HL-60 (cell line): ENCODE results near the gene XRCC4.

Experiments used
- DNase-seq, 2 experiments: peaks; one replicate each; pipeline ENCODE4 v3.0.0-alpha.2; 2010 to 2020; ENCODE audit warnings: low read depth in 1 of 2, low spot score in 1 of 2
- H3K27ac ChIP-seq: fragments of 250-450 bp; sonication (Bioruptor Pico); replicated peaks from 2 replicates; pipeline ENCODE4 v1.5.1; 2020; ENCODE audit warnings: mild to moderate bottlenecking, moderate library complexity
- H3K27me3 ChIP-seq: fragments of 250-450 bp; sonication (Bioruptor Pico); 2 replicates; pipeline ENCODE4 v1.5.1; 2021; ENCODE audit warnings: mild to moderate bottlenecking, moderate library complexity; ENCODE audit not compliant: insufficient read depth, poor library complexity, severe bottlenecking
- H3K4me3 ChIP-seq: replicated peaks from 2 replicates; pipeline ENCODE4 v1.5.1; 2011; ENCODE audit warnings: mild to moderate bottlenecking, control low read depth, low read length; ENCODE audit not compliant: insufficient read depth
- CTCF ChIP-seq: IDR thresholded peaks from one replicate; pipeline ENCODE4 v1.5.1; 2011; ENCODE audit warnings: low read length, control low read depth, inconsistent platforms; ENCODE audit not compliant: insufficient read depth
- GABPA ChIP-seq: IDR thresholded peaks from 2 replicates; pipeline ENCODE4 v1.6.1; 2012; ENCODE audit warnings: low read depth
- POLR2AphosphoS5 ChIP-seq: IDR thresholded peaks from 2 replicates; pipeline ENCODE4 v1.6.1; 2012; ENCODE audit warnings: low read depth
- REST ChIP-seq: IDR thresholded peaks from 2 replicates; pipeline ENCODE4 v1.6.1; 2012; ENCODE audit warnings: low read depth; ENCODE audit not compliant: insufficient replicate concordance
- SPI1 ChIP-seq: IDR thresholded peaks from 2 replicates; pipeline ENCODE4 v1.6.1; 2012; ENCODE audit warnings: low read depth, mild to moderate bottlenecking, borderline replicate concordance

The XRCC4 gene

DNA sequence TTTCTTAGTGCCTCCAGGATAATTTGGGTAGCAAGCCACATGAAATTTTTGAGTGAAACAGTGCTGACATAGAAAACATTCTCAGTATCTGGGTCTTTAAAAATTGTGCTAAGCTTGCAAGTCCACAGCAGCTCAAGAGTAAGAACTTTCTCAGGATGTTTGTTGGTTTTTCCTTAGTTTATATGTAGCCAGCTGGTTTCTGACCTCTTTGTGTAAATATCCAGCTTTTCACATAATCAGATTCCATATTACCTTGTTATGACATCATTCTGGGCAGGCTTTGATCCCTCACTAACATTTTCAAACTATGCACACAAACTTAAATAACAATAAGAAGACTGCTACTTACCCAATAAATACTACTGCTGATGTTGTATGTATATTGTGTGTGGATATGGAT lies 311.3 kb downstream of the XRCC4 start:
- DNase-seq = no peak
- Histone ChIP-seq H3K27ac (no peak overlapping the region), H3K4me3 (no peak overlapping the region), H3K27me3 (no peaks in the 10 kb centered on the region)
- TF ChIP-seq SPI1 (no peak), GABPA (no peak), POLR2AphosphoS5 (no peak)

- TF ChIP-seq CTCF (no peak), POLR2AphosphoS5 (no peak), SPI1 (no peak), GABPA (no peak), REST (no peak)
- H3K27me3 ChIP-seq = no peaks in the 10 kb centered on the region
- no peak overlapping the region for H3K4me3 ChIP-seq
- no peak for DNase-seq
- no peak overlapping the region for H3K27ac ChIP-seq
Observed at GRCh38 chr5:83392766-83393503, 315.6 kb downstream of the XRCC4 start.

- no peak for TF ChIP-seq SPI1
- no peak for TF ChIP-seq POLR2AphosphoS5
- no peak for TF ChIP-seq GABPA
- TF ChIP-seq REST = no peak
- TF ChIP-seq CTCF = no peak
- Histone ChIP-seq H3K27ac (no peak overlapping the region), H3K27me3 (no peaks in the 10 kb centered on the region), H3K4me3 (no peak overlapping the region)
- no peak for DNase-seq
Observed at GRCh38 chr5:83393504-83393866, 316.1 kb downstream of the XRCC4 start.

DNA sequence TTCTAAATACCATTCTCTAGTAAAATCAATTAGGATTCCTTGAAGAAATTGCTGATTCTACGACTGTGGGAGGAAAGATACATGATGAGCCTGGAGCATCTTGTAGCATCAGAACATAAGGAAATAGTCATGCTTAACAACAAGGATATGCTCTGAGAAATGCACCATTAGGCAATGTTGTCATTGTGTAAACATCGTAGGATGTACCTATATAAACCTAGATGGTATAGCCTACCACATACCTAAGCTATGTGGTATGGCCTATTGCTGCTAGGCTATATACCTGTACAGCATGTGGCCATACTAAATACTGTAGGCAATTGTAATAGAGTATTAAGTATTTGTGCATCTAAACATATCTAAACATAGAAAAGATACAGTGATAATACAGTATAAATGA lies 316.8 kb downstream of the XRCC4 start:
- no peak overlapping the region for H3K27ac ChIP-seq
- no peaks in the 10 kb centered on the region for H3K27me3 ChIP-seq
- DNase-seq = no peak
- H3K4me3 ChIP-seq = no peak overlapping the region
- TF ChIP-seq REST (no peak), POLR2AphosphoS5 (no peak)
